WTC11 (cell line): ENCODE data around the gene OR51S1. TPM values are rescaled to one million over a fixed set of nuclear protein-coding genes. Genes with fewer than 3 reads are reported as not detected.

Source experiments
- ATAC-seq: fragments of 200-7000 bp; cut with Tn5 transposase; 2 replicates; pipeline ENCODE4 v1.10.0; 2021; ENCODE audit warnings: mild to moderate bottlenecking, moderate library complexity
- CTCF ChIA-PET: fragments of 300-600 bp; sonication (Branson Sonifier 250); formaldehyde crosslinking; loops from one replicate; lab custom pipeline; 2021; ENCODE audit warnings: antibody characterized with exemption; lab: Charles Lee
- POLR2A ChIA-PET: fragments of 350-600 bp; sonication (Branson Sonifier 250); formaldehyde crosslinking; loops from one replicate; lab custom pipeline; 2021; ENCODE audit warnings: antibody characterized with exemption; lab: Charles Lee
- DNase-seq: peaks from one replicate; pipeline ENCODE4 v3.0.0; 2021; ENCODE audit warnings: low spot score
- H3K27ac Mint-ChIP-seq: 2 replicates; pipeline ENCODE4 v1.8.0; 2021; ENCODE audit warnings: mixed read lengths
- H3K27me3 Mint-ChIP-seq: 2 replicates; pipeline ENCODE4 v1.8.0; 2021; ENCODE audit warnings: low read depth, mild to moderate bottlenecking, moderate library complexity, mixed read lengths
- H3K36me3 Mint-ChIP-seq: 2 replicates; pipeline ENCODE4 v1.8.0; 2021; ENCODE audit warnings: mixed read lengths
- H3K4me1 Mint-ChIP-seq: 2 replicates; pipeline ENCODE4 v1.8.0; 2022; ENCODE audit warnings: mixed read lengths
- H3K4me3 Mint-ChIP-seq: 2 replicates; pipeline ENCODE4 v1.8.0; 2021; ENCODE audit warnings: mild to moderate bottlenecking, moderate library complexity, mixed read lengths
- H3K9me3 Mint-ChIP-seq: 2 replicates; pipeline ENCODE4 v1.8.0; 2021; ENCODE audit warnings: mixed read lengths
- CREM ChIP-seq: sonication (generic); formaldehyde crosslinking; IDR thresholded peaks from 2 replicates; pipeline ENCODE4 v1.8.1; 2022; ENCODE audit warnings: mild to moderate bottlenecking, missing genetic modification reagents, moderate library complexity
- E2F5 ChIP-seq: sonication (generic); formaldehyde crosslinking; IDR thresholded peaks from 2 replicates; pipeline ENCODE4 v1.8.1; 2022; ENCODE audit warnings: mild to moderate bottlenecking, moderate library complexity, missing genetic modification reagents
- EMX1 ChIP-seq: fragments of 250-450 bp; sonication (Bioruptor Pico); IDR thresholded peaks from 2 replicates; pipeline ENCODE4 v1.8.0; 2021; ENCODE audit warnings: mild to moderate bottlenecking
- FOXJ3 ChIP-seq: sonication (generic); formaldehyde crosslinking; IDR thresholded peaks from 2 replicates; pipeline ENCODE4 v1.9.0; 2021; ENCODE audit warnings: missing genetic modification reagents, mild to moderate bottlenecking, borderline replicate concordance
- HMGA2 ChIP-seq: fragments of 250-450 bp; sonication (Bioruptor Pico); IDR thresholded peaks from 2 replicates; pipeline ENCODE4 v1.4.0; 2021; ENCODE audit warnings: mild to moderate bottlenecking, moderate library complexity
- HMGXB4 ChIP-seq: sonication (generic); formaldehyde crosslinking; IDR thresholded peaks from 2 replicates; pipeline ENCODE4 v1.8.1; 2023; ENCODE audit warnings: mild to moderate bottlenecking, moderate library complexity, missing genetic modification reagents
- NR2C2 ChIP-seq: sonication (generic); formaldehyde crosslinking; IDR thresholded peaks from 2 replicates; pipeline ENCODE4 v1.8.0; 2022; ENCODE audit warnings: mild to moderate bottlenecking, missing genetic modification reagents
- RELA ChIP-seq: sonication (generic); formaldehyde crosslinking; IDR thresholded peaks from 2 replicates; pipeline ENCODE4 v1.8.1; 2022; ENCODE audit warnings: missing genetic modification reagents, mild to moderate bottlenecking, borderline replicate concordance
- RORB ChIP-seq: fragments of 250-450 bp; sonication (Bioruptor Pico); IDR thresholded peaks from 2 replicates; pipeline ENCODE4 v1.9.0; 2021; ENCODE audit warnings: mild to moderate bottlenecking
- STAT6 ChIP-seq: sonication (generic); formaldehyde crosslinking; conservative IDR thresholded peaks from 2 replicates; pipeline ENCODE4 v1.8.1; 2023; ENCODE audit warnings: mild to moderate bottlenecking, low read depth, missing genetic modification reagents, moderate library complexity
- TP53 ChIP-seq: sonication (generic); formaldehyde crosslinking; IDR thresholded peaks from 2 replicates; pipeline ENCODE4 v1.8.1; 2023; ENCODE audit warnings: mild to moderate bottlenecking, missing genetic modification reagents
- USF2 ChIP-seq: sonication (generic); formaldehyde crosslinking; IDR thresholded peaks from 2 replicates; pipeline ENCODE4 v1.8.1; 2023; ENCODE audit warnings: mild to moderate bottlenecking, missing genetic modification reagents, moderate library complexity
- ZBTB43 ChIP-seq: sonication (generic); formaldehyde crosslinking; IDR thresholded peaks from 2 replicates; pipeline ENCODE4 v1.8.1; 2023; ENCODE audit warnings: mild to moderate bottlenecking, missing genetic modification reagents
- ZNF219 ChIP-seq: sonication (generic); formaldehyde crosslinking; IDR thresholded peaks from 2 replicates; pipeline ENCODE4 v1.8.0; 2023; ENCODE audit warnings: missing genetic modification reagents, mild to moderate bottlenecking, borderline replicate concordance
- ZNF232 ChIP-seq: sonication (generic); formaldehyde crosslinking; IDR thresholded peaks from 2 replicates; pipeline ENCODE4 v1.8.0; 2022; ENCODE audit warnings: mild to moderate bottlenecking, missing genetic modification reagents
- ZNF317 ChIP-seq: sonication (generic); formaldehyde crosslinking; IDR thresholded peaks from 2 replicates; pipeline ENCODE4 v1.8.1; 2023; ENCODE audit warnings: low read depth, mild to moderate bottlenecking, moderate library complexity, missing genetic modification reagents, borderline replicate concordance
- ZNF416 ChIP-seq: fragments of 250-450 bp; sonication (Bioruptor Pico); IDR thresholded peaks from 2 replicates; pipeline ENCODE4 v1.9.0; 2021; ENCODE audit warnings: mild to moderate bottlenecking, inconsistent platforms
- ZNF423 ChIP-seq: fragments of 250-450 bp; sonication (Bioruptor Pico); IDR thresholded peaks from 2 replicates; pipeline ENCODE4 v2.1.2; 2022; ENCODE audit warnings: mild to moderate bottlenecking, moderate library complexity
- ZSCAN18 ChIP-seq: fragments of 250-450 bp; sonication (Bioruptor Pico); IDR thresholded peaks from 2 replicates; pipeline ENCODE4 v2.1.2; 2022; ENCODE audit warnings: mild to moderate bottlenecking, moderate library complexity
- total RNA-seq: library from RNA; stranded (reverse); gene quantifications from 3 replicates; pipeline ENCODE4 v1.2.3, GENCODE V29; 2021

Gene OR51S1
- total RNA-seq, 1 experiment from 2014 or later, result not detected

GRCh38 chr11:4891996-4892640 lies 43.1 kb upstream of the OR51S1 start:
- ChIA-PET POLR2A (no interaction called here), CTCF (no interaction called here)
- TF ChIP-seq ZSCAN18 (CRISPR knock-in tag) (no peak), EMX1 (no peak)
- Mint-ChIP-seq H3K4me3 (no peak overlapping the region), H3K27me3 (peaks cover 4% of the 10 kb centered on the region; the same call in 1 of the 2 replicates), H3K9me3 (peaks cover 3% of the 10 kb centered on the region; the same call in 1 of the 2 replicates), H3K36me3 (no peaks in the 10 kb centered on the region), H3K4me1 (no peaks in the 10 kb centered on the region), H3K27ac (no peak overlapping the region)
- DNase-seq (no peak), ATAC-seq (peak; percentile 66)

GRCh38 chr11:4890279-4890678 lies 41.3 kb upstream of the OR51S1 start:
- no peaks in the 10 kb centered on the region for H3K4me1 Mint-ChIP-seq
- no peak for DNase-seq
- no peak for TF ChIP-seq NR2C2 (CRISPR knock-in tag)
- TF ChIP-seq ZBTB43 (CRISPR knock-in tag), result no peak
- TF ChIP-seq FOXJ3 (CRISPR knock-in tag), result no peak
- TF ChIP-seq USF2 (CRISPR knock-in tag), result no peak
- TF ChIP-seq RELA, result no peak
- no peak for TF ChIP-seq ZNF416 (CRISPR knock-in tag)
- TF ChIP-seq STAT6, result no peak
- TF ChIP-seq ZNF232 (CRISPR knock-in tag), result no peak
- TF ChIP-seq HMGA2 (CRISPR knock-in tag), result no peak
- no peak for TF ChIP-seq TP53 (CRISPR knock-in tag)
- no peak for TF ChIP-seq CREM (CRISPR knock-in tag)
- TF ChIP-seq ZNF317 (CRISPR knock-in tag), result no peak
- no peak for TF ChIP-seq HMGXB4 (CRISPR knock-in tag)
- TF ChIP-seq ZNF423 (CRISPR knock-in tag), result no peak
- TF ChIP-seq ZNF219, result no peak
- TF ChIP-seq E2F5 (CRISPR knock-in tag), result no peak
- TF ChIP-seq RORB (CRISPR knock-in tag), result no peak
- ChIA-PET CTCF (no interaction called here), POLR2A (no interaction called here)
- peaks cover 3% of the 10 kb centered on the region; the same call in 1 of the 2 replicates for H3K9me3 Mint-ChIP-seq
- no peaks in the 10 kb centered on the region for H3K36me3 Mint-ChIP-seq
- no peaks in the 10 kb centered on the region for H3K27me3 Mint-ChIP-seq
- H3K4me3 Mint-ChIP-seq, result no peak overlapping the region
- 0 out of 2 replicates have a peak, but pooled peaks have one; percentile 24 for ATAC-seq
- H3K27ac Mint-ChIP-seq, result no peak overlapping the region
